GM23338 (cell line): ENCODE data around the gene CNTN3. TPM values are rescaled to one million over a fixed set of nuclear protein-coding genes. Genes with fewer than 3 reads are reported as not detected.

Source experiments
- ATAC-seq: fragments of 200-7000 bp; cut with Tn5 transposase; 3 replicates; pipeline ENCODE4 v1.9.1; 2020
- DNase-seq: peaks from one replicate; pipeline ENCODE4 v3.0.0-alpha.2; 2015; ENCODE audit warnings: low spot score
- H2AFZ ChIP-seq: fragments of 200-600 bp; sonication (generic); 2 replicates; pipeline ENCODE4 v1.8.0; 2016; ENCODE audit warnings: antibody characterized with exemption, mild to moderate bottlenecking, moderate library complexity
- H3F3A ChIP-seq: fragments of 200-600 bp; sonication (generic); replicated peaks from 2 replicates; pipeline ENCODE4 v1.8.0; 2017; ENCODE audit warnings: antibody characterized with exemption, mixed run types, low read depth
- H3K27ac ChIP-seq: fragments of 200-600 bp; sonication (generic); 2 replicates; pipeline ENCODE4 v1.6.1; 2016; ENCODE audit warnings: low read depth
- H3K27me3 ChIP-seq: fragments of 200-600 bp; sonication (generic); 2 replicates; pipeline ENCODE4 v1.8.0; 2016; ENCODE audit warnings: mild to moderate bottlenecking, mixed run types, moderate library complexity; ENCODE audit not compliant: insufficient read depth
- H3K36me3 ChIP-seq: fragments of 200-600 bp; sonication (generic); 2 replicates; pipeline ENCODE4 v1.8.0; 2016; ENCODE audit warnings: mild to moderate bottlenecking; ENCODE audit not compliant: insufficient read depth
- H3K4me1 ChIP-seq: fragments of 200-600 bp; sonication (generic); 2 replicates; pipeline ENCODE4 v1.8.0; 2016; ENCODE audit warnings: mild to moderate bottlenecking, moderate library complexity; ENCODE audit not compliant: insufficient read depth
- H3K4me2 ChIP-seq: fragments of 200-600 bp; sonication (generic); 2 replicates; pipeline ENCODE4 v1.7.1; 2017; ENCODE audit warnings: mixed run types
- H3K4me3 ChIP-seq: fragments of 200-600 bp; sonication (generic); 2 replicates; pipeline ENCODE4 v1.6.1; 2016; ENCODE audit warnings: mixed run types
- H3K79me2 ChIP-seq: fragments of 200-600 bp; sonication (generic); replicated peaks from 2 replicates; pipeline ENCODE4 v1.8.0; 2017; ENCODE audit warnings: mild to moderate bottlenecking; ENCODE audit not compliant: insufficient read depth
- H3K9me2 ChIP-seq: fragments of 200-600 bp; sonication (generic); 2 replicates; pipeline ENCODE4 v1.8.0; 2017; ENCODE audit not compliant: insufficient read depth
- H4K20me1 ChIP-seq: fragments of 200-600 bp; sonication (generic); replicated peaks from 2 replicates; pipeline ENCODE4 v1.8.0; 2017; ENCODE audit warnings: mild to moderate bottlenecking; ENCODE audit not compliant: insufficient read depth
- H3K27ac Mint-ChIP-seq: 2 replicates; pipeline ENCODE4 v1.8.0; 2020; ENCODE audit warnings: inconsistent platforms, mild to moderate bottlenecking, moderate library complexity, mixed read lengths
- H3K27me3 Mint-ChIP-seq: 3 replicates; pipeline ENCODE4 v1.8.0; 2022; ENCODE audit warnings: low read depth, mild to moderate bottlenecking, moderate library complexity, mixed read lengths, inconsistent platforms; ENCODE audit not compliant: insufficient read depth, poor library complexity
- H3K36me3 Mint-ChIP-seq: 3 replicates; pipeline ENCODE4 v1.8.0; 2021; ENCODE audit warnings: low read depth, mild to moderate bottlenecking, inconsistent platforms, moderate library complexity, mixed read lengths
- H3K4me1 Mint-ChIP-seq: 3 replicates; pipeline ENCODE4 v1.8.0; 2020; ENCODE audit warnings: mild to moderate bottlenecking, inconsistent platforms, mixed read lengths
- H3K4me3 Mint-ChIP-seq: 3 replicates; pipeline ENCODE4 v1.8.0; 2021; ENCODE audit warnings: moderate library complexity, mild to moderate bottlenecking, inconsistent platforms, mixed read lengths
- H3K9me3 Mint-ChIP-seq: 3 replicates; pipeline ENCODE4 v1.8.0; 2020; ENCODE audit warnings: moderate library complexity, mild to moderate bottlenecking, inconsistent platforms, mixed read lengths
- ETS1 ChIP-seq: IDR thresholded peaks from 2 replicates; pipeline ENCODE4 v1.6.1; 2016; ENCODE audit warnings: antibody characterized with exemption
- EZH2phosphoT487 ChIP-seq: fragments of 200-600 bp; sonication (generic); IDR thresholded peaks from one replicate; pipeline ENCODE4 v1.8.1; 2018; ENCODE audit warnings: antibody characterized with exemption; ENCODE audit not compliant: unreplicated experiment
- JUNB ChIP-seq: IDR thresholded peaks from one replicate; pipeline ENCODE4 v1.6.1; 2016; ENCODE audit warnings: antibody characterized with exemption; ENCODE audit not compliant: unreplicated experiment
- NANOG ChIP-seq: IDR thresholded peaks from 2 replicates; pipeline ENCODE4 v1.6.1; 2016; ENCODE audit warnings: antibody characterized with exemption, borderline replicate concordance
- STAT1 ChIP-seq: IDR thresholded peaks from one replicate; pipeline ENCODE4 v1.6.1; 2016; ENCODE audit warnings: antibody characterized with exemption; ENCODE audit not compliant: unreplicated experiment
- ZNF331 ChIP-seq: fragments of 250-450 bp; sonication (Bioruptor Pico); IDR thresholded peaks from 2 replicates; pipeline ENCODE4 v1.5.0; 2020; ENCODE audit warnings: low read depth, mild to moderate bottlenecking, moderate library complexity
- ZNF462 ChIP-seq: fragments of 250-450 bp; sonication (Bioruptor Pico); IDR thresholded peaks from 2 replicates; pipeline ENCODE4 v1.5.0; 2020; ENCODE audit warnings: mild to moderate bottlenecking, moderate library complexity
- polyA plus RNA-seq: library from polyadenylated mRNA; unstranded; fragments of >200 nt; fragmentation: Nextera tagmentation; extraction: Ambion mirVana; gene quantifications from 2 replicates; pipeline ENCODE4 v1.2.1, GENCODE V29; 2016
- total RNA-seq: library from RNA; depleted of rRNA; stranded (reverse); fragments of >200 nt; shearing (Covaris generic); gene quantifications from 2 replicates; pipeline ENCODE4 v1.2.3, GENCODE V29; 2014

The CNTN3 gene
- total and polyA plus RNA-seq, 2 experiments from 2014 or later: 0.05 to 0.24 TPM

GRCh38 chr3:74611206-74611605, 3.3 kb downstream of the CNTN3 start (continued):
- no peak for TF ChIP-seq ETS1
- no peak for TF ChIP-seq EZH2phosphoT487

GRCh38 chr3:74607803-74608202, 6.7 kb downstream of the CNTN3 start:
- H3K79me2 ChIP-seq: no peaks in the 10 kb centered on the region
- H3K9me2 ChIP-seq: no peaks in the 10 kb centered on the region
- no peaks in the 10 kb centered on the region for H3F3A ChIP-seq
- no peaks in the 10 kb centered on the region for H3K36me3 Mint-ChIP-seq
- TF ChIP-seq JUNB (no peak), STAT1 (no peak), NANOG (no peak), EZH2phosphoT487 (no peak), ZNF331 (CRISPR knock-in tag) (no peak), ZNF462 (CRISPR knock-in tag) (no peak)
- no peaks in the 10 kb centered on the region for H3K4me1 ChIP-seq
- H3K4me3 ChIP-seq: no peak overlapping the region
- H3K27ac Mint-ChIP-seq: no peak overlapping the region
- H3K4me3 Mint-ChIP-seq: no peak overlapping the region
- H3K27ac ChIP-seq: no peak overlapping the region
- H4K20me1 ChIP-seq: no peaks in the 10 kb centered on the region
- H3K4me2 ChIP-seq: no peak overlapping the region
- H3K36me3 ChIP-seq: no peaks in the 10 kb centered on the region
- no peaks in the 10 kb centered on the region; the same call in 2 of the 3 replicates for H3K9me3 Mint-ChIP-seq
- H3K27me3 Mint-ChIP-seq: peaks cover 6% of the 10 kb centered on the region
- H3K27me3 ChIP-seq: peaks cover 11% of the 10 kb centered on the region
- H2AFZ ChIP-seq: no peak overlapping the region
- ATAC-seq (no peak), DNase-seq (no peak)
- no peaks in the 10 kb centered on the region for H3K4me1 Mint-ChIP-seq
